Measurements from ENCODE around the gene ANTXR1.
A peak's percentile ranks its signal among the peaks of the same experiment; 100 is the strongest.

Gene ANTXR1

DNA sequence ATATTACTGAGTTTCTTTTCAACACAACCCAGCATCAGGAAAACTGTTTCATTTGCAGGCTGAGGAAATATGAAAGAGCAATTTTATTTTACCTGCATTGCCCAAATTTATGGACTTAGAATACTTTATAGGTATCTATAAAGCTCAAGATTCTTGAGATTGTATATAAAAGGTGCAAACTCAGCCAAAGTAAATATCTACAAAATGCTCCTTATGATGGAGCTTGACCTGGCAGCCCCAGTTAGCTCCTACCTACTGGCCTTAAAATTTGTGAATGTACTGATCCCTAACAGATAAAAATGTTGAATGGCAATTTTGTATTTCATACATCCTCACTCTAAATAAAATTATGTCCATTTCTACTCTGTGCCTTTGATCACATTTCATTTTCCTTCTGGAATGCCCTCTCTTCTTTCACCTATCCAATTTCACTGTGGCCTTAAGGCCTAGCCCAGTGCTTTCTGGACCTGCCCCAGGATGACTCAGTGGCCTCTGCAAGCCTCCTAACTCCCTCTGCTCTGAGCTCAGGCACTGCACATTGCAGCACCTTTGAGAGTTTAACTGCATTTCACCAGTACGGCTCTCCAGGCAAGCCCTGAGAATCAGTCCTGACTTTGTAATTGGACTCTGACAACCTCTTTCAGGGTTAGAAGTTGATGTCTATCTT lies 125.9 kb downstream of the ANTXR1 start:
- no peak for DNase-seq

DNA sequence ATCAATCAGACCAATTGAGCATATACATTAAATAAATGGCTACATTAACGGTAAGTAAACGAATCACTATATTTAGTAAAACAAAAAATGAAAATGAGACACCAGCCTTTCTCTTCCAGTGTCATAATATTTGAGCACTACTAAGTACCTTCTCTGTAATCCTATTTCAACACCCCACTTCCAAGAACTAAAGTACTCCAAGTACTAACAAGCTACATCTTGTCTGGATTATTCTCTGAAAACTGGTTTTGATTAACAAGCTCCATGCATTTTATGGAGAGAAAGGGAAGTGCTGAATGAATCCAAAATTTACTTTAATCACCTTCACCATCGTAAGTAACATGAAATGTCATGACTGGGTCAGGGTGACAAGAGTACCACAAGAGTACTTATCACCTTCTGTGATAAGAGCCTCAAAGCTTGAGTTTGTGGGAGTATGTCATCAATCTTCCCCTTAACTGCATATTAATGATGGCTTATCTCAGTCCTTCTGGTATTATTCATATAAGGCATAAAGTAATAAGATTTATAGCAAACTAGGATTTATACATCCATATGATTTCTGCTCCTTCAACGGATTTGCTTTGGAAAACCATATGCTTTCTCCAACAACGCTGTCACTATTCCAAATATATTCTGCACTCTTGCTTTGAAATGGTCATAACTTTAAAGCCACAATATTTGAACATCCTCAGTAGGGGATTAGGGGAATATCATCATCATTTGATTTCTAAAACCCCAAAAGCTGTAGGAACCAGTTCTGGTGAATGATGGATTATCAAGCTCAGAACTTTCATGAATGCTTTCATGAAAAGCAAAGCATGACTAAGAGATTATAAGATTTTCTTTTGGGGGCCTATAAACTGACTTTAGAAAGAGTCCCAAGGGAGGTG lies 127.0 kb downstream of the ANTXR1 start:
- DNase-seq = no peak

DNA sequence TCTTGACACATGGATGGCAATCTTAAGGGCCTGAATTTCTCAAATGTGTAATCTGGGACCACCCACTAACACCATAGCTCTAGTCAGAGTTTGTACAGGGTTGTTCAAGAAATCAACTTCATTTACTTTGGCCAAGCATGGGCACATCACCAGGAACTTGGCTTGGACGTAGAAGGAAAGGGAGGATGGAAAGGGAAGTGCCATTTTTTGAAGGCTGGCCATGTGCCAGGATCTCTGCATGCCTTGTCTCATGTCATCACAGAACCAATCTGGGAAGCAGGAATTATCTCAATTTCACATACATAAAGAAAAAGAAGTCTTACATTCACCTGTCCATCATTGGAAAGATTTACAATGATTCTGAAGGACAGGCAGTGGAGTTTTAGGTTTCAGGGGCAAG lies 128.1 kb downstream of the ANTXR1 start:
- DNase-seq = no peak

DNA sequence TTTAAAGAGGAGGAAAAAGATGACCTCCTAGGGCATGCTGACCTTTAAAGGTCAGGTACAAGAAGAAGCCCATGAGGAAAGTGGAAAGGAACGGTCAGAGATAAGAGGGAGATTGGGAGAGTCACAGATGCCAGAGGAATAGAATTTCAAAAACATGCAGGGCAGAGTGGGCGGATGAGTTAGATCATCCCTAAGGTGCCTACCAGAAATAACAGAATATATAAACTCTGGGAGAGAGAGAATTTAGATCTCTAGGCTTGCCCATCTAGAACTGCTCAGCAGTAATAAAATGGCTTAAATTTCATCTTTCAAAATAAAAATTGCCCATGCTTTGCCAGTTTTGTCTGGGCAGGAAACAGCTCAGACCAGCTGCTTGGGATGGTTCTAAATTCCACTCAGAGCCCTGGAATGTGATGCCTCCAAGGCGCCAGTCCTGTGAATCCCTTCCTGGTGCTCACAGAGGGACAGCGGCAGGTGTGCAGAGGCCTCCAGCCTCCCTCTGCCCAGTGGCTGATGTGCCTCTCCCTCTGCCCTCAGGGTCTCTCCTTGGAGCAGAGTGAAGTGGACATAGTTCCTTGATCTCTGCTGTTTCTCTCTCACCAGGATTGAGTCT lies 130.9 kb downstream of the ANTXR1 start:
- peak in 1 of 2 donors; percentile 13 for DNase-seq

DNA sequence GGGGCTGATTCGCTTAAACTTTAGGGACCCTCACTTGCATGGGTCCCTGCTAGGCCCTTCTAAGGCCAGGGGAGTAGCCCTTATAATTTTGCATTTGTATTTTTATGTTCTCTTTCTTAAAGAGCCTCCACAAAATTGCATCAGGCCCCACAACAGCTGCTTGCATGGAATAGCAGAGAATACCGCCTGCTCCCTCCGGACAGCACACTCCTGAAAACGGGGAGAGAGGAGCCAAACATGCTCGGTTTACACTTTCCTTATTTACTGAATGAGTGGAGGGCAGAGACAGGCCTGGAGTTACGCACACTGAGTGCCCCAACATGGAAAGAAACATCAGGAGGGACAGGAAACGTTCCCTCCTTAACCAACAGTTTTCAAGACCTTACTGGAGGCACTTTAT lies 132.2 kb downstream of the ANTXR1 start:
- DNase-seq = no peak

DNA sequence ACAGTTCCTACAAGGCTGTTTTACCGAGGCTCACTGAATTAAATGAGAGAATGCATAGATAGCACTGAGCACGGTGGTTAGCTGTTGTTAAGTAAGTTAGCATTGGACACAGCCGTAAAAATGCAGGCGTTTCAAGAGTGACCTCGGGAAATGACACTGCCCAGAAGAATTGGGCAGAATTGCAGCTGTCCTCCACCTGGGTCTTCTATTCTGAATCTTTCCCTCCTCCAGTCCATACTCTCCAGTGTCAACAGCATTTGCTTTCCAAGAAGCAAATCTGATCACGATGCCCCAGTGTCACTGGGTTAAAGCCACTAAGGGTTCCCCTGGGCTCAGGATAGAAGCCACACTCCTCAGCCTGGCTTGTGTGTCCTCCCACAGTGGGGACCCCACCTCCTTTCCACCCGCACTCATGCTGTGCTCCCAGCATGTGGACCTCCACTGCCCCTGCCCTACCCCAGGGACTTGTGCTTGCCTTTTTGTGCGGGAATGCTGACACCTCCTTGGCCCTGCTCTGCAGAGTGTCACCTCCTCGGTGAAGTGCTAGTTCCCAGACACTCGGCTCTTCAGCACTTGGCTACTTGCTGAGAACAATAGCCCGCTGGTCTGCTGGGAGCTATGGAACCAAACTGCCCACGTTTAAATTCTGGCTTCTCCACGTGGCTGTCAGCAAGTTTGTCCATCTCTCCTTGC lies 135.0 kb downstream of the ANTXR1 start:
- no peak for DNase-seq

DNA sequence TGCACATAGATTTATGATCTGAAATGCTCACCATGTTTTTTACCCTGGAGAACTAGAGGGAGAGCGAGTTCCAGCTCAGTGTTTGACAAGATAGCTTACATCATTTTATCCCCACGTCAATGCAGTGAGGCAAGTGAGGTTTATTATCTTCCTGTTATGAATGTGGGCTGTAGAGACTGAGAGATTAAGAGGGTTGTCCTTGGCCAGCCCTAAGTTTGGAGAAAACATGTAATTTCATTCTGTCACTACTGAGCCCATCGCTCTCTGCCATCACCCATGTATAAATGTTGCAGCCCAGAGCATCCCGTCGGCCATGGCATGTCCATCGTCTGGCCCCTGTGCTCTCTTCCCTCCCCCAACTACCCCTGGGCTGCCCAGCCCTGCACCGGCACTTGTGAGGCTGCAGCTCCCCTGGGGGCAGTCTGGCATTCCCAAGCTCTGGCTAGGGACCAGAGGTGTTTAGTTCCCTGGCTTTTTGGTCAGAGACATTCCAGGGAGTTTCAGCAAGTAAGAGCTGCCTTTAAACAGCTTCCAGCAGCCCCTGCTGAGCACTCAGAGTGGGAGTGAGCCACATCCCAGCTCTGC lies 136.7 kb downstream of the ANTXR1 start:
- DNase-seq = no peak

DNA sequence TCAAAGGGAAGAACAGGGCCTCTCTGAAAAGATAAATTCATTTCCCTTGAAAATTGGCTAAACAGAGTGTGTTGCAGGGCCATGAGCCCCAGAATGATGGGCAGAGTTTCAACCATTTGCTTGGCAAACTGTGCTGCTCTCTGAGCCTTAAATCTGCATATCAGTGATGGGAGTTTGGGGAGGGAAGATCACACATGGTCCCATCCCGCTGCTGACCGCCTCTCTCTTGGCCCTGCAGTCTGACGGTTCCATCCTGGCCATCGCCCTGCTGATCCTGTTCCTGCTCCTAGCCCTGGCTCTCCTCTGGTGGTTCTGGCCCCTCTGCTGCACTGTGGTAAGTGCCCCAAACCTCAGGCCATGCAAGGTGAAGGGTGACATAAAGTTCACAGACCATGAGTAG lies 139.0 kb downstream of the ANTXR1 start:
- DNase-seq = no peak

DNA sequence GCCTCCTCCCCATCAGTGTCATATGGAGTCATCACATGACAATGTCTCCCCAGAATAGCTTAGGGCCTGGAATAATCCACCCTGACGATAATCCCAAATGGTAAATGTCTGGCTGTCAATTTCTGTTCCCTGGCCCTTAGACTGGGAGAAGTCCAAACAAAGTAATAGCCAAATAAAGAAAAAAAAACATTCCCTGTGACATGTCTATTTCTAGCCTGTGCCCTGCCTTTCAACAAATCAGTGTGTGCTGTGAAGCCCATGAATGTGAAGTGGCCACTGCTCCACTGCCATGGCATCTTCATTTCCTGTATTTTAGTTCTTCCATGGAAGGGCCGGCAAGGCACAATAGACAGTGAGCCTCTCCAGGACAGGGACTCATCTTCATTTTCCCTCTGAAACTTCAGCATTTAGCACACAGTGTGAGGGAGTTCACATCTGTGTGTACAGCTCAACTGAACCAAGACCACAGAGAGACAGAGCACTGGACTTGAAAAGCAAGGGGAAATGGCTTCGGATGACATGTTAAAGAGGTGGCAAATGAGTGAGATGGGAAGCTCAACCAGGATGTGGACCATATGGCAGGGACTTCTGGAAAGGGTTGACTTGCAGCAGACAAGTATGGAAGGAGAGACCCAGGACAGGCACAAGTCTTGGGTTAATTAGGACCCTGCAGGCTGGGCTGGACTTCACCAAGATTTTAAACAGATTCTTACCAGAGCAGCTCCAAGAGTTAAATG lies 140.0 kb downstream of the ANTXR1 start:
- no peak for DNase-seq

DNA sequence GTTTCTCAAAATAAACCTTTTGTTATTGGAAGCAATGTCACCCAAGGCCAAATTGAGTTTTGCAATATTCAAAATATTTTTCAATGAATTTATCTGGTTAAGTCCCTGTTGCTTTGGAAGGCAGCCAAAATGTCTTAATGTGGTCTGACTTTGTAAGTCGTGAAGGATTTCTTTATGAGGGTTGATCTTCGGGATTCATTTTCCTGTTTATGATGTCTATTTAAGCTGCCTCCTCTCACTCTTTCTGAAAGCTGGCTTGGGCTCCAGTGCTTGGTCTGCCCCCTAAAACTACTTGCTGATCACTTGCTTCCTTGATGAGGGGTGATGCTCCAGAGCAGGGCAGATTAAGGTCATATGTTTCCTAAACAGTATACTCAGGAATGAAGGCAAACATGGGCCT lies 141.1 kb downstream of the ANTXR1 start:
- no peak for DNase-seq

DNA sequence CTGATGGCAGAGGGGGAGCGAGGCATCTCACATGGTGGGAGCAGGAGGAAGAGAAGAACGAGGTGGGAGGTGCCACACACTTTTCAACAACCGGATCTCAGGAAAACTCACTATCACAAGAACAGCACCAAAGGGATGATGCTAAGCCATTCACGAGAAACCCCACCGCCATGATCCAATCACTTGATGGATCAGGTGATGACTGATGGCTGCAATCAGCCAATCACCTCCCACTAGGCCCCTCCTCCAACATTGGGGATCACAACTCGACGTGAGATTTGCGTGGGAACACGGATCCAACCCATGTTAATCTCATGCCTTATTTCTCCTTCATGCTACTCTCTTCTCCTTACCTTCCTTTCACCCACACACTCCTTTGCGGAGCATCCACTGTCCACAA lies 143.6 kb downstream of the ANTXR1 start:
- no peak for DNase-seq

DNA sequence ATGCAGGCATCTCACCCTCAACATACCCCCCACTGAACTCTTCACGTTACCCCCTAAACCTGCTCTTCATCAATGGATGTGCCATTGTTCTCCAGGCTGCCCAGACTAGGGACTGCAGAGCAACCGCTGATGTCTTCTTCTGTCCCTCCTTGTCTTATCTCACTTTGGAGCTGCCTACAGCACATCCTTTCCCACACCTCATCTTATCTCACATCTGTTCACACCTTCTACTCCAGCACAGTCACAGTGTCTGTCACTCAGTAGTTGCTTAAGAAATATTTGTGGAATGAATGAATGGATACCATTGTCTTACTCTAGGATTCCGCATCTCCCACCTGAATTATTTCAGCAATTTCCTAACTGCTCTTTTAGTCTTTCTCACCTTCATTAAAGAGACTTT lies 144.5 kb downstream of the ANTXR1 start:
- no peak for DNase-seq

DNA sequence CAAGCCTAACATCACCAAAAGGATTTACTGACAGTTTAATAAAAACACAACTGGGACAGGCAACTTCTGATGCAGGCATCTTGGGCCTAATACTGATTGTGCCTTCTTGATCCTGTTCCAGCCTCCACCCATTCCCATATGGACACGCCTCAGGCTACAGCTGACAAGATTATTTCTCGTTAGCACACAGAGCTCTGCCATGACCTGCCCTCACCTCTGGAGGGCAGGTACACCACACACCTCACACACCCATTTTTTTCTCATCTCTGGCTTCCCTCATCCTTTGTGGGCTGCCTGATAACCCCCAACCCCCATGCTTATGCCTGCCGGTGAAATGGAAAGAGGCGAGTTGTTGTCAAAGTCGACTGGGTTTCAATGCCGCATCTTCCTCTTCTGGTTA lies 147.0 kb downstream of the ANTXR1 start:
- DNase-seq = no peak

DNA sequence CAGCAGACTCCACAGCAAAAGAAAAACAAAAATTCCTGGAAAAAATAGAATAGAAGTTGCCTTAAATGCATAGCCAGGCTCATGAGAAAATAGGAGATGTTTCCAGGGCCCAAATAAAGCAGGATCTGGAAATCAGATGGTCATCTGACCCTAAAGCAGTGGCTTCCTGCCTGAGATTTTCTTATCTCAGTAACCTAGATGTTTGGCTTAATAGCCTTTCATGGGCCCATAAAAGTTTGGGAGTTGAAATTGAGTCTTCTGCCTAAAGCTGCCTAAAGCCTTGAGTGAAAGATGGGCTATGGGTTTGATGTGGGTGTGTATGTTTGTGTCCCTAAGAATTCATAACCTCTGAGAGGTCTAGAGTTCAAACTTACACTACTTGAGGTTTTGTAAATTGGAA lies 149.1 kb downstream of the ANTXR1 start:
- DNase-seq = no peak

DNA sequence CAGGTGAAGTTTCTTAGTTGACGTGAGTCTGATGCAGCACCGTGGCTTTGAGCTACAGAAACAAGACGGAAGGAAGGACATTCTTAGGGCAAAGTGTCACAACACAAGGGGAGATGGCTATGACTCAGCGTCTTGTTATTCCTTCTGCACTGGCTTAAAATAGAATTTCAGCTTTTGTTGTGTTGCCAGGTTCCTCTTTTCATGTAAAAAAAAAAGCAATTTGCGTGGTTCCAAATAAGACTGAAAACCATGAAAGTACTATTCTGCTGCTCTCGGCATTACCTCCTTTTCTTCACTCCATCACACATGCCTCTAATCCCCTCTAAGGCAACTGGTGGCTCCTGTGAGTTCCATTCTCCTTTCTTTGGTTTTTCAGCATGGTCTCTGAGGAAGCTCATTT lies 150.1 kb downstream of the ANTXR1 start:
- peak in 1 of 2 donors; percentile 66 for DNase-seq

DNA sequence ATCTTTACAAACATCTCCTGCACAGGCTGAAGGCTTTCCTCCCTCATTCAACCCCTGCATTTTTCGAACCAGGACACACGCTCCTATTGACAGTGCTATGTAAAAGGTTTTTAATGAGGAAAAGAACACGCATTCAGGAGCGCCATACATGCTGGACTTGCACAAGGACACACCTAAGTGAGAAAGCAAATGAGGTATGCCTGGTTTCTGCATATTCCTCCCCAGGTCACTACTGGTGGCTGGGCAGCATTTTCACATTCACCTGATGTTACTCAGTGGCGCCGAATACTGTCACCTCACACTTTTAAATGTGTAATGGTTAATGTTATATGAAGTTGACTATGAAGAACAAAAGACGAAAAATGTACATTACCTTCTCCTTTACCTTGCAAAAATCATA lies 150.6 kb downstream of the ANTXR1 start:
- no peak for DNase-seq

DNA sequence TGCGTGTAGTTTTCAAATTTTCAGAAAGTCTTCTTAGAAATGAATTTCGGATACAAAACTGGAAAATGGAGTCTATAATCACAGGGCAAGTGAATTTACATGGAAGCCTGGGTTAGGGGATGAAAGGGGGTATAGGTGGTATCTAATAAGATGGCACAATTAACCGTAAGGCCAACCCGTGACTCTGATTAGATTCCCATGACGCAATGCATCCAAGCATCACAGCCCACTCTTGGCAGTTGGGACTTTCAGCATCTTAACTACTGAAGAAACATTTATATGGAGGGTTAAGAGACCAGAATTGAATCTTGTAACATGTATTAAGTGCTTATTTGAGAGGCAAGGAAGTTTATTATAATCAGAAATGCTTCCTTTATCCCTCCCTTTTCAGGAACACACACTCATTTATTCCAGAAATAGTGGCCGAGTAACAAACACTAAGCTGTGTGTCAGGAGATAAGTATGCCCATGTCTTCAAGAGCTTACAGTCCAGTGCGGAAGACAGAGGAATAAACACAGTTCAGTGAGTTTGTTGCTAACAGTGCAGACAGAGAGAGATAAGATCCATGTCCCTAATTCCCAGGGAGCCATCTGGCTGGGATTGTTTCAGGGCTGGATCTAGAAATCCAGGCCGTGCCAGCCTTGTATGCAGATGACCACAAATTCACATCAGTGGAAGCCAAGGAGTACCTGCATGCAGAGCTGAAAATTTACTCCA lies 151.2 kb downstream of the ANTXR1 start:
- no peak for DNase-seq

DNA sequence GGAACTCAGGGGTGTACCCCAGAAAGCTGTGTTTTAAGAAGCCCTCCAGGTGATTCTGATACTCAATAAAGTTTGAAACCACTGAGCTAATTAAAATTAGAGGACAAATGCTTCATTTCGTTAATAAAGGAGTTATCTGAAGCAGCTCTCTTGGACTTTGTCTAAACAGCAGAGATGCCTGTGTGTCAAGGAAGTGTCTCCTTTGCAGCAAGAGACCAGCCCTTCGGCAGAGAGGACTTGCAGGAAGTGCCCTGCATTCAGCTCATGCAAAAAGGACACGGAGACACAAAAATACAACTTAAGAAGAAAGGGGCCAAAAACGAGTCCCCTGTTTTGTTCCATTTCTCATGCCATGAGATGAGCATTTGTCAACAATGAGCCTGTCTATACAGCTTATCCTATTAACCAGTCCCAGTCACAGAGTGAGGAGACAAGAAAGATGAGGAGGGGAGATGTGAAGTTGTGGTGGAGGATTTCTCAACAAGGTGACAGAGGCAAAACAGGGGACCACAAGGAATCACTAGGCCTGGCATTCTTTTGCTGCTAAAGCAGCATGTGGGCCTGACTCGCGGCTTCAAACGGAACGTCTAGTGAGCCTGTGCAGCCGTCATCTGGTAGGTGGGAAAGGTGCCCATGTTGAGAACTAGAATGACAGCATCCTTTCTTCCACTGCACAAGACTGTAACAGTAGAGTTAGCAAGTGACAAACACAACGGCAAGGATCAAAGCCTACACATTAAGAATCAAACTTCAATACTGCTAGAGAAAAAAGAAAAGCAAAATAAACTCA lies 152.3 kb downstream of the ANTXR1 start:
- no peak for DNase-seq

DNA sequence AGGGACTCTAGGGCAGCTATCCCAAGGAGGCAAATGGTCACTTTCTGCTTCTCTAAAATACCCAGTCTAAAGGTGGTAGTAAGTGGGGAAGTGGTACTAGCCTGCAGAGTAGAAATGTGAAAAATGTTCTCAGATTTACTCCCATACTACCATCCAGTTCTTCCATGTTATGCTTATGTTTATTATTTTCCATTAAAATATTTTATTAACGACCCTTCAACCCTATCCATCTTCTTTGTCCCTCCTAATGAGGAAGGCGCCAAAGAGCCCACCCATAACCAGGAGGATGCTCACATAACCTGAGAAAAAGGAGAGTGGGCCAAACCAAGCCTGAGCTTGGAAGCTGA lies 153.5 kb downstream of the ANTXR1 start:
- no peak for DNase-seq

DNA sequence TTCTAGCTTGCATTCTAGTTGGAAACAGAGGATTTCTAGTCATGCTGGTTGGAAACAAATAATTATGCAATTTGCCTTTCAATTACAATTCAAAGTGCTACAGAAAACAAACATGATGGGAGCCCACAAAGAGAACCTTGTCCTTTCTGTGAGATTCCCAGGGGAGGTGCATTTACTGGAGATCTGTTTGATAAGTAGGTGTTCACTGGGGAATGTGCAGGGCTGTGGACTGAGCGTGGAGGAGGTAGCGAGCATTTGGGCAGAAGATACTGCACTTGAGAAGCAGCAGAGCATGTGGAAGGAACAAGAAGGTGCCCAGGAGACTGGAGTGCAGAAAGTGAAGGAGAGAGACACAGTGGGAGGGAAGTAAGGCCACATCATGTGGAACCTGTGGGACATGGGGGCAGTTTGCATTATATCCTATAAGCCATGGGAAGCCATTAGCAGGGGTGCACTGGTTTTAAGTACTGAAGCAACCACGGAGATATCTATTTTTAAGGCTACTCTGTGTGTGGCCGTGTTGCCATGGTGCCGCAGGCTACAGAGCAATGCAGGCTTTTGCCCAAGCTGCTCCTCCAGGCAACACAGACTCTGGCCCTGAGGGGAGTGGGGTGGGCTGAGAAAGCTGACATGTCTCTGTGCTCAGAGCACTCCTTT lies 154.0 kb downstream of the ANTXR1 start:
- DNase-seq = peak; percentile 20 to 28
